Fibroblast of peridontal ligament (primary cell): Measurements from ENCODE around the gene RUBCNL.

Source experiments
- DNase-seq: peaks from one replicate; pipeline ENCODE4 v3.0.0-alpha.2; 2010; ENCODE audit errors: extremely low read depth

RUBCNL gene

GRCh38 chr13:46340631-46341111 is 46.4 kb downstream of the RUBCNL start:
- no peak for DNase-seq

GRCh38 chr13:46340011-46340410 is 47.0 kb downstream of the RUBCNL start:
- DNase-seq: no peak

GRCh38 chr13:46339035-46339666 is 47.9 kb downstream of the RUBCNL start:
- DNase-seq: peak; percentile 62

- DNase-seq: no peak
These were observed 49.4 kb downstream of the RUBCNL start for GRCh38 chr13:46337700-46338099.

- DNase-seq: no peak
These were observed 52.8 kb downstream of the RUBCNL start for GRCh38 chr13:46334035-46334822.

GRCh38 chr13:46332772-46333171 is 54.3 kb downstream of the RUBCNL start:
- DNase-seq: no peak

GRCh38 chr13:46329624-46330023 is 57.4 kb downstream of the RUBCNL start:
- no peak for DNase-seq

GRCh38 chr13:46327246-46327645 is 59.8 kb downstream of the RUBCNL start:
- DNase-seq: no peak

- DNase-seq: peak; percentile 20
These were observed 62.1 kb downstream of the RUBCNL start for GRCh38 chr13:46324976-46325375.

- peak; percentile 76 for DNase-seq
These were observed 65.4 kb downstream of the RUBCNL start for GRCh38 chr13:46321494-46322225.

- DNase-seq: no peak
These were observed 66.2 kb downstream of the RUBCNL start for GRCh38 chr13:46320821-46321220.

- DNase-seq: no peak
These were observed 66.6 kb downstream of the RUBCNL start for GRCh38 chr13:46320406-46320805.

- DNase-seq: no peak
These were observed 68.1 kb downstream of the RUBCNL start for GRCh38 chr13:46318986-46319385.

- peak; percentile 67 for DNase-seq
These were observed 69.9 kb downstream of the RUBCNL start for GRCh38 chr13:46317120-46317519.

- no peak for DNase-seq
These were observed 71.5 kb downstream of the RUBCNL start for GRCh38 chr13:46315491-46316075.

GRCh38 chr13:46315036-46315435 is 72.0 kb downstream of the RUBCNL start:
- DNase-seq: no peak

GRCh38 chr13:46314587-46314986 is 72.5 kb downstream of the RUBCNL start:
- DNase-seq: no peak

GRCh38 chr13:46313432-46314257 is 73.4 kb downstream of the RUBCNL start:
- no peak for DNase-seq

- no peak for DNase-seq
These were observed 74.0 kb downstream of the RUBCNL start for GRCh38 chr13:46313024-46313423.

- DNase-seq: no peak
These were observed 75.8 kb downstream of the RUBCNL start for GRCh38 chr13:46311217-46311616.

GRCh38 chr13:46310066-46310465 is 77.0 kb downstream of the RUBCNL start:
- DNase-seq: no peak
